Pulmonary artery endothelial cell (primary cell): ENCODE results near the gene LITAF. TPM values are rescaled to one million over a fixed set of nuclear protein-coding genes. Genes with fewer than 3 reads are reported as not detected.

Experiments used
- DNase-seq: peaks from one replicate; pipeline ENCODE4 v3.0.0-alpha.2; 2011; ENCODE audit warnings: low read depth, low spot score
- total RNA-seq: library from RNA; depleted of rRNA; stranded (reverse); fragments of >200 nt; gene quantifications from 2 replicates; pipeline ENCODE4 v1.2.3, GENCODE V29; 2014

The LITAF gene
- total RNA-seq, 1 donor from 2014 or later, result 3.0 TPM

GRCh38 chr16:11553371-11553770 lies 33.3 kb downstream of the LITAF start:
- DNase-seq, result no peak

GRCh38 chr16:11552440-11552839 lies 34.3 kb downstream of the LITAF start:
- DNase-seq, result no peak

- DNase-seq, result no peak
These were observed 34.9 kb downstream of the LITAF start for GRCh38 chr16:11551842-11552241.

- no peak for DNase-seq
These were observed 35.8 kb downstream of the LITAF start for GRCh38 chr16:11550791-11551498.

DNA sequence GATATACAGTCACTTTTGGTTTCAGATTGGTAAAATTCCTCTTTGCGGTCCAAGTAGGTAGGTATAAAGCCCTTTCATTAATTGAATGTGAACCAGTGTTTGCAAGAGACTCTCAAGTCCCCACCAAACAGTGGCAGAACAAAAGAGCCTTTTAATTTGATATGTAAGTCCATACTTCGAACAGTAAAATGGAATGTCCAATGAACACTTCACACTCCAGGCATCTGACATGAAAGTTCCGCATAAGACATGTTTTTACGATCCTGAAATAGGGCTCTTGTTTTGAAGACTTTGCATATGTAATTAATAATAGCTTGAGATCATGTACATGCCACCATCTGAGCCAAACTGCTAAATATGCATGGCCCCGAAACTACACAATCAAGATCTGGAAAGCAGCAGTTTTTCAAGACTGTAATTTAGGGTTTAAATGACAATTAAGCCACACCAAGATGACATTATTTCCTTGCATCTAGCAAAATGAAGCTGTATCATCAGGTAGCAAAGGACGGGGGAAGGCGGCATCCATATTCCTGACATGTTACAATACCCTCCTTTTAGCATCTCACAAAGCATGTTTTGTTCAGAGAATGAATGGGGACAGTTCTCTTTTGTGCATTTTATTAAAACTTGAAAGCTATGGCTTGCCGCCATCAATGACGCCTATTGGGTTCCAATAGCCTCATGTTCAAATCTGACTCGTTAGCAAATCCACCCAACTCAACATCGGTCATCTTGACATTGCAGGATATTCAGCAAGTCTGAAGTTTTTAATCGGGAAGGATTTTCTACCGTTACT lies 39.4 kb downstream of the LITAF start:
- no peak for DNase-seq

DNA sequence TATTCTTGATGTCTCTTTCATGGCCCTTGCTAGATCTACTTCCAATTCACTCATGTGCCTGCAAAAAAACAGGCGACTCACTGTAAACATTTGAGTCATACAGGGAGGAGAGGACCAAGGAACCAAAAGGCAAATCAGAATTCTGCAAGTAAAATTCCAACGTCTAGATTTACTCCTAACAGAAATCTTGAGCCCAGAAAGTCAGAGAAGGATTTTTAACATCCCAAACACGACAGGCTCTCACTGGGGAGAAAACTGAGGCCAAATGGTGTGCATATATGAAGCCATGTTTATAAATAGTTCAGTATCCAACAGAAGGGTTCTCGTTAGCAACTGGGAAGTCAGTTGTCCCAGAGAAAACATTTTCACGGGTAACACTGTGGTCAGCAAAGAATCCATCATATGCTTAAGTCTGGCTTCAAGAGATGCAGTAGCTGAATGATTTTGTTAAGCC lies 40.1 kb downstream of the LITAF start:
- DNase-seq, result no peak

DNA sequence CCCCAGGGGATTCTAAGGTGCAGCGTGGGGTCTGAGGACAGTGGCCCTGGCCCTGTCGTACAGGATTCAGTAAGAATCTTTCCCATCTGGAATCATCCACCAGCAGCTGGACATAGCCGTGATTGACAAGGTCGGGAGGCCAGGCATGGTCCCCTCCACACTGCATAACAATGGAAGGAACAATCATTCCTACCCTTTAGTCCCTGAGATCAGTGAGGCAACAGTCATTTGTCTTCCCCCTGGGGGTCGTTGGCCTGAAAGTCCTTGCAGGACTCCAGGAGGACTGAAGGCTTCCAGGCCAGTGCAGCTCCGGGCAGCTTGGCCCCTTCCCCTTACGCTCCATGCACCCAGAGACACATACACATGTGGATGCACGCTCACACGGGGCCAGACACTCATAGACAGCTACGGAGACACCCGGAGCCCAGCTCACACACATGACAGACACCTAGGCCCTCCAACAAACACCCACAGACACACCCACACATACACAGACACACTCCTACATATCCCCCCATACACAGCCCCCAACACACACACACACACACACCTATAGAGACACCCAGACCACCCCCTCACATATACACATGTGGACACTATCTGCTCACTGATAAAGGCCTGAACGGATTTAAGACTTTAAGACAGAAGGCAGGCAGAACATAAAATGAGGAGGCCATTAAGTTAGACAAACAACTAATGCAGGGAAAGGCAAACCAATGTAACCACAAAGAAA lies 42.9 kb downstream of the LITAF start:
- DNase-seq, result no peak

DNA sequence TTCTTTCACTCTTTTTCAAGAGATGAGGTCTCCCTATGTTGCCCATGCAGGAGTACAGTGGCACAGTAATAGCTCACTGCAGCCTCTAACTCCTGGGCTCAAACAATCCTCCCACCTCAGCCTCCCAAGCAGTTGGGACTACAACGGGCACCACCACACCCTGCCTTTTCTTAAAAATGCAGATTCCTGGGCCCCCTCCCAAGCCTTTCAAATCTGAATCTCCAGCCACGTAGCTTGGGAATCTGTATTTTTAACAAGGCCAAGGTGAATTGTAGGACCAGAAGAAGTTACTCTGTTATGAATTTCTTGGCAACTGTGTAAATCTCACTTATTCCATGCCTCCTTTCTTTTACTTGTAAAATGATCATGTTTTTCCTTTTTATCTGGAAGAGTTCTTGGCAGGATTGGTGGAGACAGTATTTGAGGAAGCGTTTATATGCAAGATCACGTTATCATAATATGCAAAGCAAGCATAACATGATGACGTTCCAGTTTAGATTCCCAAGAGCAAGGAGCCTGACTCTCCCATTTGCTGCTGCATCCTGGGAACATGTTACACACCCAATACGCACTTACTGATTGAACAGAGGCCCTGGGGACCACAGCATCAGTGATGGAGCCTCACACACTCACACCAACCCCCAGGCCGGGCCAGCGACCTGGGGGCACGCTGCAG lies 44.5 kb downstream of the LITAF start:
- no peak for DNase-seq

DNA sequence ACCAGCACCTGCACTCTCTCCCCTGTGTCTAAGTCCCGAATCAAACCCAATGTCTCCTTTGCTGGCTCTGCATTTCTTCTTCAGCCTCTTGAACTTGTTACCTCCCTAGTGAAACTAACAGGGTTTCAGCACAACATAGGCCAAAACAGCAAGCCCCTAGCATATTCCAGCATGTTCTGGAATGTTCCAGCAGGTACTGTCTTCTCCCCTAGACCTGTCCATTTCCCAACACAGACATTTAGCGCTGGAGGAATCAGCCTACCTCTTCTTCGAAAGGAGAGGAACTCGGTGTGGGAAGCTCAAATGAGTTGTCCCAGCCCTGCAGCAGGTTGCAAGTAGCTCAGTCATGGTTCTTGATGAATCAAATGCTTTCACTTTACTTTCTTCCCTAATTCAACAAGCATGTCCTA lies 47.1 kb downstream of the LITAF start:
- no peak for DNase-seq

DNA sequence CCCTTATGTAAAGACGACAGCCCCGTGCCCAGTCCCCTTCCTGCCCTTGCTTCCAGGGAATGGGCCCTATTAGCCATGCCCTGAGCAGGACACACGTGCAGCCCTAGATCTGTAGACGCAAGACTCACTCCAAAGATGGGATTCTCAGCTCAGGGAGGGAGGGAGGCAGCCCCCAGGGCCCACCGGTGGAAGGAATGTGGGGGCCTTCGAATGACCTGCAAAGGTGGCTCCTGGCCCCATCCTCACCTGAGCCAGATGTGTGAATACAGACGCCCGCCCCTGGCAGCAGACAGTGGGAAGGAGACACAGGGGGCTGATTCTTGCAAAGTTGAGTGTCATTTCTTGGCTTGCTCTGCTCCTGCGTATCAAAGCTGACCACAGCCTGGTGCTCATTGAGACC lies 47.8 kb downstream of the LITAF start:
- DNase-seq, result no peak

- DNase-seq, result no peak
These were observed 50.4 kb downstream of the LITAF start for GRCh38 chr16:11536104-11536866.

DNA sequence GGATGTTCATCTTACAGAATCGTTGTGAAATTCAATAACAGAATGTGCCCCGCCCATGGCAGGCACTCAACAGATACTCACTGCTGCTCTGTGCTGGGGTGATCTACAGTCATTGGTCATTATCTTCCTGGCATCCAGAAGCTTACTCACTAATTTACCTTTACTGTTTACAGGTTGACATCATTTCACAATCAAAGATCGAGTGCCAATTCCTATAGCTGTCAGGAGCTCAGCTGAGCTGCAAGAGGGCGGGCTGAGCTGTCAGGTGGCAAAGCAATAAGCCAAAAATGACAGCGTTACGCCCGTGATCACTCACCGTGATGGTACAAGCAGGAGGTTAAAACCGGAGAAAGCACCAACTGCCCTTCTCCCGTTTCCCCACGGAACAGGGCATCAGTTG lies 51.2 kb downstream of the LITAF start:
- no peak for DNase-seq

DNA sequence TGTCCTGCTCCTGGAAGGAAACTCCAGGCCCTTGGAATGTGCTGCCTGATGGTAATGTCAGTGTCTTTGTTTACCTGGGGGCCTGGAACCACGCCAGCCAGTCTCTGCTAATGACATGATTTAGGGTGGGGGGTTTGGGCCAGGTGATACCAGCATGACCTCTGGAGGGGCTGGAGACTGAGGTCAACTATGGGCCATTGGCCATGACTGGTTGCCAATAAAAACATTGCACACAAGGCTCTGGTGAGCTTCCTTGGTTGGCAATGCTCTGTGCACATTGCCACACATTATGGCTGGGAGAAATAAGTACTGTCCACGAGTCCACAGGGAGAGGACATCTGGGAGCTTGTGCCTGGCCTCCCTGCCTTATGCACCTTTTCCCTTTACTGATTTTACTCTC lies 52.5 kb downstream of the LITAF start:
- DNase-seq, result no peak

- no peak for DNase-seq
These were observed 53.1 kb downstream of the LITAF start for GRCh38 chr16:11533588-11533987.

DNA sequence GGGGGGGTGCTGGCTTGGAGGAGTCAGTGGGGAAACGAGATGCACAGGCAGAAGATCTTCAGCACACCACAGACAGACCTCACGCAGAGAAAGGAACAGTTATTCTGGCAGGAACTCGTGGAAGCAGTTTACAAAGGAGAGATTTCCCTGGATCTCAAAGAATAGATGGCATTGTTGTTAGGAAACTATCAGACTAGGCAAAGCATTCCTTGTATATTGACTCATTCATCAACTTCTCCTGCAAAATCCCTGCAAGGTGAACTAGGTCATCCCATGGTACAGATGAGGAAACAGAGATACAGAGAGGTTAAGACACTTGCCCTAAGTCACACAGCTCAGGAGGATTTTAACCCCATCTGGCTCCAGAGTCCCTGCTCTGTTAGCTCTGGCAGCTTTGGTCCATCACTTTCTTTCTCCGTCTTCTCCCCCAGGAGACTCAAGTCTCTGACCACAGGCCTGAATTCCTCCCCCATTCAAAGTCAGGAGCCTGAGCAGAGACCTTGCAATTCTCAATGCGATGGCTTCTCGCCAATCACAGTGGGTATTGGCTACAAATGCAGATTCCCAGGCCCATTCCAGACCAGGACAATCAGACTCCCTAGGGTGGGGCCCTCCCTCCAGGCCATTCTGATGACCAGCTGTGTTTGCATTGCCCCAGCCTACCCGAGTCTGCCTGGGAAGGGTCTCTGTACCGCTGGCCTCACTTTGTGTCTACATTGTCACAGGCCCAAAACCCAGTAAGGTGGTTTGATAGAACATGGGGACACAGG lies 56.4 kb downstream of the LITAF start:
- peak; percentile 51 for DNase-seq

DNA sequence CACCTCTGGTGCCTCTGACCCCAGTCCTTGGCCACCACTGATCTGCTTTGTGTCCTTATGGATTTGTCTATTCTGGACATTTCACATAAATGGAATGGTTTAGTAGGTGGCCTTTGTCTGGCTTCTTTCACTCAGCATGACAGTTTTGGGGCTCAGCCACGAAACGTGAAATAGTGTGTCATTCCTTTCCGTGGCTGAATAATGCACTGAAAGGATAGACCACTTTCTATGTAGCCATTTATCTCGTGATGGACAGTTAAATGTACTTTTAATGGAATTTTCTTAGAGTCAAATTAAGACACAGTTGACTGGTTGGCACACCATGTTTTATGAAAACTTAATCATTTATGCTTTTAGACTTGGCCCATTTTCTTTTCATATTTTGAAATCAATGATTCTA lies 57.4 kb downstream of the LITAF start:
- DNase-seq, result no peak

DNA sequence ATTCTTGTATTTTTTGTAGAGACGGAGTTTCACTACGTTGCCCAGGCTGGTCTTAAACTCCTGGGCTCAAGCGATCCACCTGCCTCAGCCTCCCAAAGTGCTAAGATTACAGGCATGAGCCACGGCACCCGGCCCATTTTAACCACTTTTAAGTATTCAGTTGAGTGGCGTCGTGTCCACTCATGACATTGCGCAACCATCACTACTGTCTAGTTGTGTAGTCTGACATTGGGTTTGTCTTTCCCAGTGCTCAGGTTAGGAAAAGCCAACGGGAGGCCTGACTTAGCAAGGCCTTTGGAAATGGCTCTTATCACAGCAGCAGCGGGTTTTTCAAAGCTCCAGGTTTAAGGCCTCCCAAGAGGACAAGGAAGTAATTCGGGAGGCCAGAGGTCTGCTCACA lies 58.7 kb downstream of the LITAF start:
- no peak for DNase-seq

DNA sequence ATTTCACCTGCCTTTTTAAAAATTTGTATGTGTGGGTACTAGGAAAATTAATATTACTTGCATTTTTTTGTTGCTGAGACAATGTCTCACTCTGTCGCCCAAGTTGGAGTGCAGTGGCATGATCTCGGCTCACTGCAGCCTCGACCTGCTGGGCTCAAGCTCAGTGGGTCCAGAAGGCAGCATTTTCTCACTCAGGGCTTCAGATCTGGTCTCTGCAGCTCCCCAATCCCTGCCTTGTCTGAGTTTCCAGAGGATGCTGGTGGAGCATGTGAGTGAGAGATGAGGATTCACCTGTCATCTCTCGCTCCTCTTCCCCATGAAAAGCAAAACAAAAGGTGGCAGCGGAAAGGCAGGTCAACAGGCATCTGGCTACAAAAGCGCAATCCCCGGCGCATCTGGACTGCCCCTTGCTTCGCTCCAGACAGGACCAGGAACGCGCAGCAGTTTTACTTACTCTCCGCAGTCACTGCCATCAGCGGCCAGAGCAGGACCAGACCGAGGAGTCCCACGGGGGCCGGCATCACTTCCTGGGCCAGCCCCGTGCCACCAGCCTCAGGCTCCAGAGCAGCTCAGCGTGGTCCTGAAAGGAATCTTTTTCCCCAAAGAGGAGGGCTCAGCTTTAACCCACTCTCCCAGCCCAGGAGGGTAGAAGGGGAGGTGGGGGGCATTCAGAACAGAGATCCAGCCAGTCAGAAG lies 59.9 kb downstream of the LITAF start:
- DNase-seq, result no peak

- DNase-seq, result no peak
These were observed 62.5 kb downstream of the LITAF start for GRCh38 chr16:11524098-11524760.
